Esophagus squamous epithelium (tissue), 4 donors: Measurements from ENCODE around the gene PLEKHA4.

Source experiments
- POLR2A ChIP-seq, 4 donors: fragments of 450-650 bp; IDR thresholded peaks; one replicate each; pipeline ENCODE4 v1.6.1; 2017; ENCODE audit warnings: antibody characterized with exemption in 4 of 4, mild to moderate bottlenecking in 4 of 4, moderate library complexity in 3 of 4
- TF ChIP-seq, protein P1 (sequence below), 6 experiments: fragments of 450-650 bp in 4 of 6; fragments of 200-600 bp in 2 of 6; sonication (generic) in 2 of 6; IDR thresholded peaks; one replicate each; pipeline ENCODE4 v1.5.1; 2016 to 2019; ENCODE audit warnings: antibody characterized with exemption in 6 of 6, mild to moderate bottlenecking in 4 of 6, moderate library complexity in 4 of 6

- no peak for TF ChIP-seq POLR2A (IDR thresholded peaks at IDR 0.05)
- TF ChIP-seq, protein P1, sequence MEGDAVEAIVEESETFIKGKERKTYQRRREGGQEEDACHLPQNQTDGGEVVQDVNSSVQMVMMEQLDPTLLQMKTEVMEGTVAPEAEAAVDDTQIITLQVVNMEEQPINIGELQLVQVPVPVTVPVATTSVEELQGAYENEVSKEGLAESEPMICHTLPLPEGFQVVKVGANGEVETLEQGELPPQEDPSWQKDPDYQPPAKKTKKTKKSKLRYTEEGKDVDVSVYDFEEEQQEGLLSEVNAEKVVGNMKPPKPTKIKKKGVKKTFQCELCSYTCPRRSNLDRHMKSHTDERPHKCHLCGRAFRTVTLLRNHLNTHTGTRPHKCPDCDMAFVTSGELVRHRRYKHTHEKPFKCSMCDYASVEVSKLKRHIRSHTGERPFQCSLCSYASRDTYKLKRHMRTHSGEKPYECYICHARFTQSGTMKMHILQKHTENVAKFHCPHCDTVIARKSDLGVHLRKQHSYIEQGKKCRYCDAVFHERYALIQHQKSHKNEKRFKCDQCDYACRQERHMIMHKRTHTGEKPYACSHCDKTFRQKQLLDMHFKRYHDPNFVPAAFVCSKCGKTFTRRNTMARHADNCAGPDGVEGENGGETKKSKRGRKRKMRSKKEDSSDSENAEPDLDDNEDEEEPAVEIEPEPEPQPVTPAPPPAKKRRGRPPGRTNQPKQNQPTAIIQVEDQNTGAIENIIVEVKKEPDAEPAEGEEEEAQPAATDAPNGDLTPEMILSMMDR (IDR thresholded peaks at IDR 0.05), result no peak
These were observed 23.0 kb downstream of the PLEKHA4 start for GRCh38 chr19:48845384-48845783.
